CD4-positive, alpha-beta T cell treated with Interleukin-21 for 1 hour (primary cell): ENCODE data around the gene TTC7B.
A peak's percentile ranks its signal among the peaks of the same experiment; 100 is the strongest.

Experiments used
- DNase-seq: peaks from one replicate; pipeline ENCODE4 v3.0.0-alpha.2; 2020

The TTC7B gene

GRCh38 chr14:90697577-90698206, 118.5 kb downstream of the TTC7B start:
- DNase-seq = peak; percentile 75

DNA sequence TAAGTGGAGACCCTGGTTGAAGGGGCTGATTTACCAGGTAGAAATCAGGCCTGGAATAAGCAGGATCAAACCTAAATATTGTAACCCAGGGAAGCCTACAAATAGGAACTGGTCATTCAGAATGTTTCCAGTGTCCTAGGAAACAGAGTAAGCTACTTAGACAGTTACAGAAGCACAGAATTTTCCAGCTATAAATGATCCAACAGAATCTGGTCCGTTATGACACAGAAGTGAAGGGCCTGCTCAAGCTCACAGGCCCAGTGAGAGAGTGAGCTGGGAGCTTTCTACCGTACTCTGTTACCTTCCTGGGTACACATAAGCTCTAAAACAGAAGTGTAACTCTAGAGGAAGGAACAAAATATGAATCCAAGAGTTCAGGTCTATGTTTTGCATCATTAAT, 119.1 kb downstream of the TTC7B start:
- no peak for DNase-seq

DNA sequence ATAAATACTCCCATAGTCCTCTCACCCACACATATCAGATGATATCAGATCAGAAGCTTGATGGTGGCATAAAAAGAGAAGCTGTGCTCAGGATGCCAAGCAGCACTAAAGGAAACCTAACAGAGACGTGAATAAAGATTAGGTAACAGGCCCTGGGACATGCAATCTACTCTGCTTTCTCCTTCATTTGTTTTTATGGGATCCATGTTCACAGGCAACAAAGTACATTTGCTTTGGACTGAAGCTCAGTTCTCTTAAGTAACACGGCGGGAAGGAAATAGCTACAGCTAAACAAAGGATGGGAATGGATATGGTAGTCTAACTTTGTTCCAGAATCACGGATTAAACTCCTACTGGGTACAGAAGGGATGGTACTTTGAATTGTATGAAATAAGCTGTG, 119.5 kb downstream of the TTC7B start:
- no peak for DNase-seq

- no peak for DNase-seq
Observed at GRCh38 chr14:90695997-90696660, 120.1 kb downstream of the TTC7B start.

DNA sequence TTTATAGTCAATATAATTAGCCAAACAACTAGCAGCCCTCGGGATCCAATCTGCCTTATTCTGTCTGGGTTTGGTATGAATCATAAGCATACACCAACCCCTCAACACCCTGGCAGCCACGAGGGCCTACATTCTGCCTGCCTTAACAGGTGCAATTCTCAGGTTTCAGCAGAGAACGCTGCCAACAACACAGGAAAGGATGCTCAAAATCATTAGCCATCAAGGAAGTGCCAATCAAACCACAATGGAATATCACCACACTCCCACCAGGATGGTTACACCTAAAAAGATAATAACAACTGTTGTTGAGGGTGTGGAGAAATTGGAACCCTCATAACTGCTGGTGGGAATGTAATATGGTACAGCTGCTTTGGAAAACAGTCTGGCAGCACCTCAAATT, 122.8 kb downstream of the TTC7B start:
- DNase-seq = no peak

DNA sequence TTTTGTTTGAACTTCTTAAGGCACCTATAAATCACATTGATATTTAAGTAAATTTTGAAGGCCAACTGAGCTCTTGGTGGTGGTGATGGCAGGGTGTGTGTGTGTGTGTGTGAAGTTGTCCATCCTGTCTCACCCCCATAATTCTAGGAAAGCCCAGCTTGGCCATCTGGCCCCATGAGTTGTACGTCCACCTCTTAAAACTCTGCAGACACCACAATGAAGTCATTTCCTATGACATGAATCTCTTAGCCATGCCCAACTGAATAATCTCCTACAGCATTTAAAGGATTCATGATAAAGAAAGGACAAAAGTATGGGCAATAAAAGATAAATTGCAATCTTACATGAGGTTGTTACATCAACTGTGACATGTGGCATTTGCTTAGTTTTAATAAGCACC, 123.4 kb downstream of the TTC7B start:
- no peak for DNase-seq

DNA sequence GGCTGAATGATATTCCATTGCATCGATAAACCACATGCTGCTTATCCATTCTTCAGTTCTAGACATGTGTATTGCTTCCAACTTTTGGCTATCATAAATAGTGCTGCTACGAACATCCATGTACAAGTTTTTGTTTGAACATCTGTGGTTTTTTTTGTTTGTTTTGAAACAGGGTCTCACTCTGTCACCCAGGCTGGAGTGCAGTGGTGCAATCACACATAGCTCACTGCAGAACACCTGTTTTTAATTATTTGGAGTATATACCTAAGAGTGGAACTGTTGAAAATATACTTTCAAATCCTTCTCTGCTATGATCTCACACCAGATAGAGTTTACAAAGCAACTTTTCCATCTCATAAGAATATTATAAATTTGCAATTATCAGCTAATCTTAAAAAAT, 124.2 kb downstream of the TTC7B start:
- DNase-seq = no peak

DNA sequence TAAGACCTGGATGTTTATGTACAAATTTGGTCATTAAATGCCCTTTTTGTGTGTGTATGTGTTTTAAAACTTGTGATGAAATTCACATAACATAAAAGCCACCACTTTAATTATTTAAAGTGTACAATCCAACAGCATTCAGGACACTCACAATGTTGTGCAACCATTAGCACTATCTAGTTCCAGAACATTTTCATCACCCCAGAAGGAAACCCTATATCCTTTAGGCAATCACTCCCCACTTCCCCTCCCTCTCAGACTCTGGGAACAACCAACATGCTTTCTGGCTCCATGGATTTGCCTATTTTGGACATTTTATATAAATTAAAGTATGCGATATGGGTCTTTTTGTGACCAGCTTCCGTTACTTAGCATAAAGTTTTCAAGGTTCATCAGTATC, 124.6 kb downstream of the TTC7B start:
- no peak for DNase-seq

DNA sequence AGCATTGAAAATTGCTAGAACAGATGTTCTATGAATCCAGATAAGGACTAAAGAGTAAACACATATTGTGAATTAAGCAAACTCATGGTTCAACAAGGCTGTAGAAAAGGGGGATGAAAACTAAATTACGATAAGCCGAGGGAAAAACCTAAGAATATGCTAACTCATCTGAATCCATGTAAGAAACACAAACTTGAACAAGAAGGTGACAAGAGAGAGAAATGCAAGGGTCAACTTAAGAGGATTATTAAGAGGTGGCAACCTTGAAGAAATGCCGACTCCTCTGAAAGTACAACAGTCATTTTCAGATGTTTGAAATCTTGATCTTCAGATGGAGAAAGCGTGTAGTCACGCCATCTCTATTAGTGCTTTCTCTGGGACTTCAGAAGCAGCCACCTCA, 128.6 kb downstream of the TTC7B start:
- no peak for DNase-seq

GRCh38 chr14:90682615-90683014, 133.6 kb downstream of the TTC7B start:
- DNase-seq = no peak

DNA sequence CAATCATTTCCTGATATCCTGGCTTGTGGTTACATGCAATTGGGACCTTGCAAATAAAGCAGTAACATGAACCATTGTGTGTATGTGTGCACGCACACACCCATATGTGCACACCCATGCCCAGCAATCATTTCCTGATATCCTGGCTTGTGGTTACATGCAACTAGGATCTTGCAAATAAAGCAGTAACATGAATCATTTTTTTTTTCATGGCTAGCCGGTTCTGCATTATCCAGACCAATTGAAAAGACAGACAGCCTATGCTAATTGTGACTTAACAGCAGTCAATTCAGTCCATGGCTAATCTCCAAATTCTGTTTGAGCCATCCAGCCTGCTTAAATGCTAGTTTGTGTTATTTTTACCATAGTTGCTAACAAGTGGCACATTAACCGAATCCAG, 134.3 kb downstream of the TTC7B start:
- no peak for DNase-seq

- DNase-seq = no peak
Observed at GRCh38 chr14:90678846-90679362, 137.3 kb downstream of the TTC7B start.

DNA sequence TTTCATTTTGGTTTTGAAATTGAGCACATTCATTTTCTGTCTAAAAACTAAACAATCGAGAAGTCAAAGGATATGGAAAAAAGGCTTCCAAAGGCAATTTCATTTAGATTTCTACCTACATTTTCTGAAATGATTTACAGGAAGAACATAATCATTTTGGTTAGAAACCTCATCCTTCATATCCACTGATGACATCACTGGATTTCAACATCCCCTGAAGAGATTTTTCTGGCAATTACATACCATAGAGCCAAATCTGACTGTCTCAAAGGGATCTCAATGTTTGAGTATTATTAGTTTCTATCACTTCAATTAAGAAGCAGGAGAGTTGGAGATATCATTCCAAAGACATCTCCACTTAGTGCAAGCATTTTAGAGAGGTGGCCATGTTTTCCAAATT, 137.8 kb downstream of the TTC7B start:
- DNase-seq = no peak

GRCh38 chr14:90677484-90678050, 138.7 kb downstream of the TTC7B start:
- peak; percentile 8 for DNase-seq

DNA sequence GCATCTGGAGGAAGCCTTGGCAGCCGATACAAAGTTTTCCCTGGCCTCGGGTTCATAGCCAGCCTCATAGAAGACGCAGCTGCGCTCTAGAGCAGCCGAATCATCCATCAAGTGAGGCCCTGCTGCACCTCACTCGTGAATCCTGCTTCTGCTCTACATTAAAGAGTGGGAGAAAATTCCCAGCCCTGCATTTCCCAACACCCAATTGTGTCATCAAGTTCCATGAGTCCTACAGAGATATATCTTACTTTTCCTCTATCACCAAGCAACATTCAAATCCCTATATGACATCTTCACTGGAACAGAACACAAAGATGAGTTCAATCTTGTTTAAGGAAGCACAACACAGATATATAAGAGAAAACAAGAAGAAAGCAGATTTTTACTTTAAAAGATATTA, 139.3 kb downstream of the TTC7B start:
- DNase-seq = no peak

GRCh38 chr14:90676356-90676755, 139.9 kb downstream of the TTC7B start:
- no peak for DNase-seq

DNA sequence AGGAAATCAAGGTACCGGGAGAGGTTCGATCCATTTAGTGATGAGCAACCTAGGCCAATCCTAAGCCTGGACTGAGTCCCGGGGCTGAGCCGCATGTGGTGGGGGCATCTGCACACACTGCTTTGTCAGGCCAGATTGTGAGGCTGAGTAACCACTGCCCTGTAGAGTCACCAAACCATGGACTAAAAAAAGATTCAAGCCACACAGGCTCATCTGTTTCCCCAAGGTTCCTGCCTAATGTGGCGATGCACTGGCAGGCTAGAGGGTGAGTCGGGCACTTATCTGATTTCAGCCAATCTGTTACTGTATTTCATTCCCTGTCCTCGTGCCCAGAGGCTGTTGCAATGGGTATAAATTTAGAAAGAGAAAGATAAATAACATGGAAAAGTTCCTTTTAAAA, 140.8 kb downstream of the TTC7B start:
- no peak for DNase-seq

DNA sequence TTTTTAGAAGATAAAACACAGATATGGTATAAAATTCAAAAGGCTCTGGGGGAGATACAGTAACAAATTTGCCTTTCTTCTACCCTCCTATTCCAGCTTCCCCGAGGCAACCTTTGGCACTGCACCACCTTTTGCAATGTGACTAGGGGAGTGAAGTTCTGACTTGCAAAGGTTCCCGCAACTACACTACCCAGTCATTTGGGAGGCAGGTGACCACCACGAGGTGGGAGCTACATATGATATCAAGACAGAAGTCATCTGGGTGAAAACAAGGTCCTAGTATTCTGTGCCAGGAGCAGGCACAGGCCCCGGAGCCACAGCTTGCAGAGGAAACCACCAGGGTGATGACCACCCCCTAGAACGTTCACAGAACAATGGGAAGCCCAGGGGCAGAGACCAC, 141.5 kb downstream of the TTC7B start:
- DNase-seq = no peak

DNA sequence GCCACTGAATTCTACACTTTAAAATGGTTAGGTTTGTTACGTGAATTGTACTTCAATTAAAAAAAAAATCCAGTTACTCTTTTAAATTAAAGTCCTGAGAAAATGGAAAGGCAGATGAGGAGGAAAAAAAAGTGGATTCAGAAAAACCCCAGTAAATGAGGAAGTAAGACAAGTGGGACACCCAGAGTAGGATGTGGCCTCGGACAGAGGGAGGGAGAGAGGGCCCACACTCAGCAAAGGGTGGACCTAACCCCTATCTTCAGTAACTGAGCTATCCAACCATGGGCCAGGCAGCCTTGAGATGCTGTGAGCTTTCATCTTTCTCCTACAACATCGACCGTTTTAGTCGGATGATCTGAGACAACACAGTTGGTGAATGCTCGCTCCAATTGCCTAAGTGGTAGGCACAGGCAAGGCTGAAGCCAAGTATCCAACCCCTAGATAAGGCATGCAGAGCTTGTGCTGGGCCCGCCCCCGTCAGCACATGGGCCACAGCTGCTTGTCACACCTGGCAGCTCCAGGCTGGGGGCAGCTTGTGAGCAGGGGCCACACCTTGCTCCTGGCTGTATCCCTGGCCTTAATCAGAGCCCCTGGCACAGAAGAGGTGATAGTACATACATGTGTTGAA, 142.1 kb downstream of the TTC7B start:
- DNase-seq = no peak

DNA sequence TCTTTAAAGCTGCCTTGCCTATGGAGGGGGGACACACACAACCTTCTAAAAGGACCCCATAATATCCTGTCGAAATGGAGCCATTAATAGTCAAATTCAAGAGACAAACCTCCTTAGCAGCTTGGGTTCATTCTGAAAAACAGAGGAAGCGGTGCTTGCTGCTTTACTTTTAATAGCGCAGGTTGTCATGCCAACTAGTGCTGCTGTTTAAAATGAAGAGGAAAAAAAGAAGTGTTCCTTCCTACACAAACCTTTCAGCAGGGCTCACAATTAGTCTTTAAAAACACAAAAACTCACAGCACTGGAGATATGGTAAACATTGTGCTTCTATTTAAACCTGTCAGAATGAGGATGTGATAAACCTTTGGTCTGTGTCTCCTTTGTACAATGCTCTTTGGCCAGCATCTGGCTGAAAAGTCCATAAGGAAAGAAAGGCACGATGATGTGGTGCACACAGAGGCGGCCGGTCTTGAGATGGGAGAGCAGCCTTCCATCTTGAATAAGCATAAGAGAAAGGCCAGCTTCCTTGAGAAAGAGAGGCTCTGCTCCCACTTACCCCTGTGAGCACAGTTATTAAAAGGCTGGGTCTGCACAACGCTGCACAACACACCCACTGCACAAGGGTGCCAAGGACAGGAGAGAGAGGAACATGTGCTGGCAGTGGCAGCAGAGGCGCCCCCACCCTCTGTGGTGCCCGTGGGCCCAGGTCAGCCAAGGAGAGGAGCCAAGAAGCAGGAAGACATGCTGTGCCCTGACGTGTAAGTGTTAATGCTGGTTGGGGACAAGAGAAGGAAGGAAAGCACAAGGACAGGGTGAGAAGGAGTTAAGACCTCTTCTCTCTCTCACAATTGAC, 144.6 kb downstream of the TTC7B start:
- no peak for DNase-seq

DNA sequence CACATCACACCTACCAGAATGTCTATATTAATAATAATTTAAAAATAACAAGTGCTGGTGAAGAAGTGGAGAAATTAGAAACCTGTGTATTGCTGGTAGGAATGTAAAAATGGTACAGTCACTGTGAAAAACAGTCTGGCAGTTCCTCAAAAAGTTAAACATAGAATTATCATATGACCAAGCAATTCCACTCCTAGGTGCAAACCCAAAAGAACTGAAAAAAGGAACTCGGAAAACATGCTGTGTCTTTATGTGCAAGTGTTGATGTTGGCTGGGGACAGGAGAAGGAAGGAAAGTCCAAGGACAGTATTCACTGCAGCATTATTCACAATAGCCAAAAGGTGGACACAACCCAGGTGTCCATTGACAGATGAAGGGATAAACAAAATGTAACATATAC, 146.5 kb downstream of the TTC7B start:
- no peak for DNase-seq

DNA sequence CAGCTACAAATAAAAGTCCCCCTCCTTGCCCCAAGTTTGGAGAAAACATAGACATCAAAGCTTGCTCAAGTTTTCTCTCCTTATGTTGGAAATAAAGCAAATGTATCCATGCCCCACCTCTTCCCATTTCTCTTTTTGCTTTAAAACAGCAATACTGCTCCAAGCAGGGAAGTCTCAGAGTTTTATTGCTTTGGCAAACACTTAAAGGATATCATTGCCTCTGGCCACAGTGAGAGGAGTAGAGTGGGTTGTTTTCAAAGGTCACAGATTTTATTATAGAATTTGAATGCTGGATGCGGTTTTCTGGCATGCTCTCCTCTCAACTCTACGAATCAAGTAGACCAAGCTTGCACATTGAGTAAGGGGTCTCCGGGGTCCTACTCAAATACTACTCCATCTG, 149.7 kb downstream of the TTC7B start:
- DNase-seq = no peak
